H9 (cell line): ENCODE results near the gene ZC3H7B. TPM values are rescaled to one million over a fixed set of nuclear protein-coding genes. Genes with fewer than 3 reads are reported as not detected.
A peak's percentile ranks its signal among the peaks of the same experiment; 100 is the strongest.

ENCODE experiments used
- DNase-seq: peaks from one replicate; pipeline ENCODE4 v3.0.0-alpha.2; 2017
- H2AFZ ChIP-seq: one replicate; pipeline ENCODE4 v1.6.1; 2013; ENCODE audit warnings: mild to moderate bottlenecking, low read length, control low read depth, moderate library complexity
- H2AK5ac ChIP-seq: 2 replicates; pipeline ENCODE4 v1.6.1; 2013; ENCODE audit warnings: low read length, control low read depth, mixed read lengths; ENCODE audit not compliant: insufficient read length
- H2BK120ac ChIP-seq: one replicate; pipeline ENCODE4 v1.6.1; 2013; ENCODE audit warnings: low read depth, mild to moderate bottlenecking, low read length, control low read depth, inconsistent platforms; ENCODE audit not compliant: poor library complexity, severe bottlenecking
- H2BK12ac ChIP-seq: 2 replicates; pipeline ENCODE4 v1.6.1; 2013; ENCODE audit warnings: low read length, control low read depth, mixed read lengths, low read depth; ENCODE audit not compliant: insufficient read length
- H2BK15ac ChIP-seq: 2 replicates; pipeline ENCODE4 v1.6.1; 2013; ENCODE audit warnings: low read depth, low read length, control low read depth
- H2BK20ac ChIP-seq: one replicate; pipeline ENCODE4 v1.6.1; 2013; ENCODE audit warnings: low read depth, mild to moderate bottlenecking, low read length, control low read depth, inconsistent platforms; ENCODE audit not compliant: poor library complexity, severe bottlenecking
- H2BK5ac ChIP-seq: 2 replicates; pipeline ENCODE4 v1.6.1; 2013; ENCODE audit warnings: low read length, control low read depth, mixed read lengths; ENCODE audit not compliant: insufficient read length
- H3K14ac ChIP-seq: 2 replicates; pipeline ENCODE4 v1.6.1; 2013; ENCODE audit warnings: low read length, control low read depth; ENCODE audit not compliant: insufficient read depth
- H3K18ac ChIP-seq: 2 replicates; pipeline ENCODE4 v1.6.1; 2013; ENCODE audit warnings: low read depth, mild to moderate bottlenecking, mixed read lengths, low read length, control low read depth; ENCODE audit not compliant: insufficient read length
- H3K23ac ChIP-seq: 2 replicates; pipeline ENCODE4 v1.6.1; 2013; ENCODE audit warnings: low read length, control low read depth, mixed read lengths, low read depth; ENCODE audit not compliant: insufficient read length
- H3K23me2 ChIP-seq: 2 replicates; pipeline ENCODE4 v1.6.1; 2013; ENCODE audit warnings: low read depth, mild to moderate bottlenecking, mixed read lengths, low read length, control low read depth; ENCODE audit not compliant: insufficient read length, poor library complexity, severe bottlenecking
- H3K27ac ChIP-seq: 2 replicates; pipeline ENCODE4 v1.5.1; 2013; ENCODE audit warnings: low read length, control low read depth, mixed read lengths, low read depth; ENCODE audit not compliant: insufficient read length
- H3K27me3 ChIP-seq: 2 replicates; pipeline ENCODE4 v1.6.1; 2013; ENCODE audit warnings: low read length, control low read depth, inconsistent platforms; ENCODE audit not compliant: insufficient read depth
- H3K4ac ChIP-seq: 2 replicates; pipeline ENCODE4 v1.6.1; 2013; ENCODE audit warnings: low read depth, mild to moderate bottlenecking, control low read depth, inconsistent platforms, low read length, moderate library complexity
- H3K4me1 ChIP-seq: 2 replicates; pipeline ENCODE4 v1.6.1; 2013; ENCODE audit warnings: low read length, control low read depth, inconsistent platforms; ENCODE audit not compliant: insufficient read depth
- H3K4me2 ChIP-seq: 2 replicates; pipeline ENCODE4 v1.6.1; 2013; ENCODE audit warnings: low read length, control low read depth, mixed read lengths; ENCODE audit not compliant: insufficient read length, insufficient read depth
- H3K56ac ChIP-seq: 2 replicates; pipeline ENCODE4 v1.6.1; 2013; ENCODE audit warnings: low read depth, mild to moderate bottlenecking, mixed read lengths, low read length, control low read depth; ENCODE audit not compliant: insufficient read length
- H3K79me1 ChIP-seq: 2 replicates; pipeline ENCODE4 v1.6.1; 2013; ENCODE audit warnings: low read depth, mild to moderate bottlenecking, moderate library complexity, low read length, control low read depth, inconsistent platforms; ENCODE audit not compliant: insufficient read depth, poor library complexity, severe bottlenecking
- H3K79me2 ChIP-seq: 2 replicates; pipeline ENCODE4 v1.6.1; 2013; ENCODE audit warnings: low read length, control low read depth, inconsistent platforms; ENCODE audit not compliant: insufficient read depth
- H3K9ac ChIP-seq: 2 replicates; pipeline ENCODE4 v1.6.1; 2013; ENCODE audit warnings: low read length, control low read depth, mixed read lengths; ENCODE audit not compliant: insufficient read length; ENCODE audit errors: extremely low read depth
- H3K9me3 ChIP-seq: one replicate; pipeline ENCODE4 v1.6.1; 2013; ENCODE audit warnings: low read depth, low read length, inconsistent platforms; ENCODE audit not compliant: control insufficient read depth
- H3T11ph ChIP-seq: one replicate; pipeline ENCODE4 v1.6.1; 2013; ENCODE audit warnings: mild to moderate bottlenecking, low read length, control low read depth, inconsistent platforms
- H4K20me1 ChIP-seq: one replicate; pipeline ENCODE4 v1.6.1; 2013; ENCODE audit not compliant: control insufficient read depth, insufficient read length, insufficient read depth
- H4K5ac ChIP-seq: 2 replicates; pipeline ENCODE4 v1.6.1; 2013; ENCODE audit warnings: low read depth, mild to moderate bottlenecking, mixed read lengths, low read length, control low read depth; ENCODE audit not compliant: insufficient read length
- H4K8ac ChIP-seq: replicated peaks from 2 replicates; pipeline ENCODE4 v1.6.1; 2013; ENCODE audit warnings: low read length, control low read depth, mixed read lengths, low read depth; ENCODE audit not compliant: insufficient read length
- H4K91ac ChIP-seq: 2 replicates; pipeline ENCODE4 v1.6.1; 2013; ENCODE audit warnings: low read depth, mild to moderate bottlenecking, moderate library complexity, mixed read lengths, low read length, control low read depth; ENCODE audit not compliant: insufficient read length
- H3K27ac Mint-ChIP-seq, 3 experiments: 2 replicates in 2 of 3; 3 replicates in 1 of 3; pipeline ENCODE4 v1.8.0; 2020 to 2021; ENCODE audit warnings: mixed read lengths in 3 of 3, mild to moderate bottlenecking in 1 of 3, moderate library complexity in 1 of 3
- H3K27me3 Mint-ChIP-seq: 2 replicates; pipeline ENCODE4 v1.8.0; 2021; ENCODE audit warnings: low read depth, mild to moderate bottlenecking, moderate library complexity, mixed read lengths
- H3K36me3 Mint-ChIP-seq, 3 experiments: 2 replicates in 2 of 3; 3 replicates in 1 of 3; pipeline ENCODE4 v1.8.0; 2020 to 2021; ENCODE audit warnings: low read depth in 3 of 3, mixed read lengths in 3 of 3; ENCODE audit not compliant: insufficient read depth in 1 of 3
- H3K4me1 Mint-ChIP-seq, 2 experiments: 2 replicates each; pipeline ENCODE4 v1.8.0; 2020; ENCODE audit warnings: mixed read lengths in 2 of 2
- H3K4me3 Mint-ChIP-seq, 2 experiments: 2 replicates in 1 of 2; 3 replicates in 1 of 2; pipeline ENCODE4 v1.8.0; 2020 to 2021; ENCODE audit warnings: mild to moderate bottlenecking in 2 of 2, mixed read lengths in 2 of 2, moderate library complexity in 1 of 2
- H3K9me3 Mint-ChIP-seq, 2 experiments: 2 replicates in 1 of 2; 3 replicates in 1 of 2; pipeline ENCODE4 v1.8.0; 2020; ENCODE audit warnings: mild to moderate bottlenecking in 2 of 2, mixed read lengths in 2 of 2, moderate library complexity in 1 of 2
- CTCF ChIP-seq: fragments of 200-600 bp; sonication (generic); conservative IDR thresholded peaks from 3 replicates; pipeline ENCODE4 v1.8.0; 2021; ENCODE audit warnings: antibody characterized with exemption, mild to moderate bottlenecking
- WGBS: extraction: QIAGEN DNeasy Blood & Tissue Kit; methylation state at CpG from one replicate; pipeline ENCODE4 v1.1.7; 2013; ENCODE audit warnings: missing lambda C conversion rate, low lambda C conversion rate, mixed read lengths; ENCODE audit not compliant: insufficient read length; ENCODE audit errors: extremely low coverage; 5-methylcytosine and 5-hydroxymethylcytosine counted together
- total RNA-seq: library from RNA; stranded (reverse); gene quantifications from 2 replicates; pipeline ENCODE4 v1.2.1, GENCODE V29; 2021

The ZC3H7B gene
- total RNA-seq, 1 experiment from 2014 or later = 69.3 TPM

GRCh38 chr22:41280065-41280464 is 21.3 kb upstream of the ZC3H7B start:
- Mint-ChIP-seq H3K4me3 (no peak overlapping the region), H3K4me1 (peaks cover 6 to 10% of the 10 kb centered on the region in 2 experiments), H3K36me3 (peaks cover 45 to 80% (median 76%) of the 10 kb centered on the region in 3 experiments), H3K27ac (peak overlapping the region in 2 of 3 experiments; percentile 36 to 70; a peak in 2 of 7 replicates), H3K9me3 (peaks cover 0 to 2% of the 10 kb centered on the region in 2 experiments; a peak in 1 of 5 replicates), H3K27me3 (no peaks in the 10 kb centered on the region)
- H4K5ac ChIP-seq = no peak overlapping the region
- H2BK5ac ChIP-seq = peak overlapping the region; percentile 26
- H4K20me1 ChIP-seq = no peaks in the 10 kb centered on the region
- no peaks in the 10 kb centered on the region for H3K9me3 ChIP-seq
- no peak overlapping the region for H3K27ac ChIP-seq
- no peak overlapping the region for H4K8ac ChIP-seq
- no CpG with 5 or more reads among the region's 3 CpGs for WGBS
- H3K56ac ChIP-seq = no peak overlapping the region
- no peak overlapping the region for H3K23ac ChIP-seq
- H3K27me3 ChIP-seq = no peaks in the 10 kb centered on the region
- no peak overlapping the region for H3K9ac ChIP-seq
- H3K18ac ChIP-seq = no peak overlapping the region
- no peak overlapping the region for H3K14ac ChIP-seq
- H2BK12ac ChIP-seq = no peak overlapping the region
- H3K4me1 ChIP-seq = no peaks in the 10 kb centered on the region
- H3K4me2 ChIP-seq = no peak overlapping the region
- H4K91ac ChIP-seq = no peak overlapping the region
- DNase-seq = no peak
- H2BK20ac ChIP-seq = no peak overlapping the region
- no peak overlapping the region for H2BK120ac ChIP-seq
- no peak overlapping the region for H3K4ac ChIP-seq
- peaks cover 2% of the 10 kb centered on the region for H3K23me2 ChIP-seq
- H2AFZ ChIP-seq = no peak overlapping the region
- H3K79me2 ChIP-seq = peaks cover 15% of the 10 kb centered on the region; the same call in 1 of the 2 replicates
- H3K79me1 ChIP-seq = peaks cover 16% of the 10 kb centered on the region
- no peak overlapping the region for H2BK15ac ChIP-seq
- no peak overlapping the region for H3T11ph ChIP-seq
- no peak overlapping the region for H2AK5ac ChIP-seq
- no peak for TF ChIP-seq CTCF
